ENCODE measurements around the gene ZFYVE16.
"Not testable (repeated sequence)": the region's sequence is repeated elsewhere in the genome, so short reads cannot be mapped to it uniquely, and the experiment has no call there.

Gene ZFYVE16

DNA sequence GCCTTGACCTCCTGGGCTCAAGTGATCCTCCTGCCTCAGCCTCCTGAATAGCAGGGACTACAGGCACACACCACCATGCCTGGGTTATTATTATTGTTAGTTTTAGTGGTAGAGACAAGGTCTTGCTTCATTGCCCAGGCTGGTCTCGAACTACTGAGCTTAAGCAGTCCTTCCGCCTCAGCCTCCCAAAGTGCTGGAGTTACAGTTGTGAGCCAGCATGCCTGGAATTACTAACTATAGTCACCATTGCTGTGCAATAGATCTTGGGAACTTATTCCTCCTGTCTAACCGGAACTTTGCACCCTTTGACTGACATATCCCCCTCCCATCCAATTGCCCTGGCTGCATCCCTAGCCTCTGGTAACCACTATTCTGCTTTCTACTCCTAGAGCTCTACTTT lies 83.4 kb downstream of the ZFYVE16 start:
- no peak for FAIRE-seq

DNA sequence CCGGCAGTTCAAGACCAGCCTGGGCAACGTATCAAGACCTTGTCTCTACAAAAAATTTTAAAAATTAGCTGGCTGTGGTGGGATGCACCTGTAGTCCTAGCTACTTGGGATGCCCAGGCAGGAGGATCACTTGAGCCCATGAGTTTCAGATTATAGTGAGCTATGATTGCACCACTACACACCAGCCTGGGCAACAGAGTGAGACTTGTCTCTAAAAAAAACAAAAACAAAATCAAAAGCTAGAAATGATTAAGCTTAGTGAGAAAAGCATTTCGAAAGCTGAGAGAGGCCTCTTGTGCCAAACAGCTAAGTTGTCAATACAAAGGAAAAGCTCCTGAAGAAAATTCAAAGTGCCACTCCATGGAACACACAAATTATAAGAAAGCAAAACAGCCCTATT lies 84.9 kb downstream of the ZFYVE16 start:
- no peak for FAIRE-seq

DNA sequence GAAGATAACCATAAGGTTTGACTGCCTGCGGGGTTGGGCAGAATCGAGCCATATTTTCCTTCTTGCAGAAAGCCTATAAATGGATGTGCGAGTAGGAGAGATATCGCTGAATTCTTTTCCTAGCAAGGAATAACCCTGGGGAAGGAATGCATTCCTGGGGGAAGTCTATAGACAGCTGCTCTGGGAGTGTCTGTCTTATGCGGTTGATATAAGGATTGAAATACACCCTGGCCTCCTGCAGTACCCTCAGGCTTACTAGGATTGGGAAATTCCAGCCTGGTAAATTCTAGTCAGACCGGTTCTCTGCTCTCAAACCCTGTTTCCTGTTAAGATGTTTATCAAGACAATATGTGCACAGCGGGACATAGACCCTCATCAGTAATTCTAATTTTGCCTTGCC lies 85.6 kb downstream of the ZFYVE16 start:
- FAIRE-seq = not testable (repeated sequence)

DNA sequence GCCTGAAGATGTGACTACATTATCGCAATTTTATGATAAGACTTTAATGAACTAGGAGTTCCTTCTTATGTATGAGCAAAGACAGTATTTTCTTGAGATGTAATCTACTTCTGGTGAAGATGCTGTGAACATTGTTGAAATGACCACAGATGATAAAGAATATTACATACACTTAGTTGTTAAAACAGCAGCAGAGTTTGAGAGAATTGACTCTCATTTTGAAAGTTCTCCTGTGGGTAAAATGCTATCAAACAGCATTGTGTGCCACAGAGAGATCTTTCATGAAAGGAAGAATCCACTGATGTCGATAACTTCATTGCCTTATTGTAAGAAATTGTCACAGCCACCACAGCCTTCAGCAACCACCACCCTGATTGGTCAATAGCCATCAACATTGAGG lies 88.0 kb downstream of the ZFYVE16 start:
- FAIRE-seq = no peak

DNA sequence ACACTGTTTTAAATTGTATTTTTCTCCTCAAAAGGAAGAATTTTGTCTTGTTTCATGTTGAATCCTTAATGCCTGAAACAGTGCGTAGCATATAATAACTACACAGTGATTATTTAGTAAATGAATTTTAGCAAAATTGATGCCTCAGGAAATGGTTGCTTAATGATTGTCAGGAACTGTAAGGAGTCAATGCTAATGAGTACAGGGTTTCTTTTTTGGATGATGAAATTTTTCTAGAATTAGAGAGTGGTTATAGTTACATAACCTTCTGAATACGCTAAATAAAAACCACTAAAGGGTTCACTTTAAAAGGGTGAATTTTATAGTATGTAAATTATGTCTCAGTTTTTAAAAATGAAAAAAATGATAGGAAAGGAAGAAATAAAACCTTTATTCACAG lies 94.9 kb downstream of the ZFYVE16 start:
- FAIRE-seq = no peak

DNA sequence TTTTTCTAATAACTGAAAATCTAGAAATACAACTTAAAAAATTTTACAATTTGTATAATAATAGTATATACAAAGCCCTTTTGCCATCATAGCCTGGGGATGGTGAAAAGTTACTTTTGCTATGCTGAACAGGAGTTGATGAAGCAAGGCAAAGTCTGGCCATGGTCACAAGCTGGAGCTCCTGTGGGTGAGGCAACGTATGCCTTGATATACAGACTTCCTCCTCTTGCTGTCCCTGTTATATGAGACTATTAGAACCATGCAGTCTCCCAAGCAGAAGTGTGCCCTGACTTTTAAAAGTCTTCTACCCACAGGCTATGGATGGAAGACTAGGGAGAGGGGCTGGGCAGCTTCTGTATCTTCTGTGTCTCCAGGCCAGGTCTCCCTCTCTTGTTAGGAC lies 95.8 kb downstream of the ZFYVE16 start:
- FAIRE-seq = no peak

DNA sequence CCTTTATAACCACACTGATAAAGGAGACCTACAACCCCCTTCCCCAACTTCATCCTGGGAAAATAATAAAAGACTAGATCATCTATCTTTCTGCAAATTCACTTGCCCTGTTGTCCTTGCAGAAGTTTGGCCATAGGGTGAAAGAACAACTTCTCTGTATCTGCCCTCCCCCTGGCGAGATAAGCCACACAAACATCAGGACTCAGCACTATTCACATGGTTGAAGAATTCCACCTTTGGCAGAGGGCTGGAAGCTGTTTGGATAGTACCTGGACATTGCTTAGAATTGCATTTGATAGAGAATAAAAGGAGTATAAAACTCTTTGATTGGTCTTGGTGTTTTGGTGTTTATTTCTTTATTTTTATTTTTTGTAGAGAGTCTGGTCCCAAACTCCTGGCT lies 97.0 kb downstream of the ZFYVE16 start:
- FAIRE-seq = no peak

DNA sequence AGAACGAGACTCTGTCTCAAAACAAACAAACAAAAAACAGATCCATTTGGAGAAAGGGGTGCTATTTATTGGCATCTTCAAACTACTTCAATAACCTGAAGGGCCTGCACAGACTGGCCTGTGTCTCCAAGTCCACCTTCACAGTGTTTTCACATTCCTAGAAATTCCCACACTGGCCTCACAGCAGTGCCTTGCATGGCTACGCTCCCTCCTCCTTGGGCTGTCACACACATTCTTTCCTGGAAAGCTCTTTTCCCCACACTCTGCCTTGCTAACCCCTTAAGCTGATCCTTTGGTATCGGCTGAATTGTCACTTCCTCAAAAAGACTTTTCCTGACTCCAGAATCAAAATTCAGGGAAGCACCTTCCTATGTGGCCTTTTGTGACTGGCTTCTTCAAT lies 99.8 kb downstream of the ZFYVE16 start:
- FAIRE-seq = no peak

DNA sequence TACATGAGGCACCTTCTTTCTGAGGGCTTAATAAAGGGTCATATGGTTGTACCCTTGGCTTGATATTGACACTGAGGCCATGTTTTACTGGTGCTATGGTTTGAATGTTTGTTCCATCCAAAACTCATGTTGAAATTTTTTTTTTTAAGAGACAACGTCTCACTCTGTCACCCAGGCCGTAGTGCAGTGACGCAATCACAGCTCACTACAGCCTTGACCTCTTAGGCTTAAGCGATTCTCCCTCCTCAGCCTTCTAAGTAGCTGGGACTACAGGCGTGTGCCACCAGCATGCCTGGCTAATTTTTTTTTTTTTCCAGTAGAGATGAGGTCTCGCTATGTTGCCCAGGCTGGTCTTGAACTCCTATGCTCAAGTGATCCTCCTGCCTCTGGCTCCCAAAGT lies 101.0 kb downstream of the ZFYVE16 start:
- FAIRE-seq = no peak

DNA sequence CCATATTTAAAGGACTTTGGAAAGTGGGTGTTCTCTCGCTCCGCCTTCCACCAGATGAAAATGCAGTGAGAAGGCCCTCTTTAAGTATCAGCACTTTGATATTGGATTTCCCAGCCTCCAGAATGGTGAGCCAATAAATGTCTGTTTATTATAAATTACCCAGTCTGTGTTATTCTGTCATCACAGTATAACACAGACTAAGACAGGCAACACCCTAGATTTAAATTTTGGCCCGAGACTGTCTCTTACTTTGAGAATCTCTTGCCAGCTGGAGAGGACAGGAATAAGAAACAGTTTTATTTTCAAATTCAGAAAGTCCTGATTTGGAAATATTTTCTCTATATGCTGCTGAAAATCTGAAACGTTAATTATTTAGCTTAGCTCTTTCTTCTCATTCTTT lies 101.5 kb downstream of the ZFYVE16 start:
- no peak for FAIRE-seq

DNA sequence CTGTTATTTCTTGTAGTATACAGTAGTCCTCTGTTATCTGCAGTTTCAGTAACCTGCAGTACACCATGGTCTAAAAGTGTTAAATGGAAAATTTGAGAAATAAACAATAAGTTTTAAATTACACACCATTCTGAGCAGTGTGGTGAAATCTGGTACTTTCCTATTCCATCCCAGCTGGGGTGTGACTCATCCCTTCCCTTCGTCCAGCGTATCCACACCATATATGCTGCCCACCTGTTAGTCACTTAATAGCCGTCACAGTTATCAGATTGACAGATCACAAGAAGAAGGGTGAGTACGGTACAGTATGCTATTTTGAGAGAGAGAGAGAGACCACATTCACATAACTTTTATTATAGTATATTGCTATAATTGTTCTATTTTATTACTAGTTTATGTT lies 109.0 kb downstream of the ZFYVE16 start:
- FAIRE-seq = no peak
